Keratinocyte (primary cell): ENCODE data around the gene MS4A8. TPM values are rescaled to one million over a fixed set of nuclear protein-coding genes. Genes with fewer than 3 reads are reported as not detected.

Experiments used
- DNase-seq: peaks from one replicate; pipeline ENCODE4 v3.0.0-alpha.2; 2011; ENCODE audit warnings: low read depth, missing footprints, low spot score
- FAIRE-seq: peaks from 2 replicates; lab custom pipeline; 2011; peaks lifted over from hg19 to GRCh38; lab: Jason Lieb, UNC
- H2AFZ ChIP-seq: 2 replicates; pipeline ENCODE4 v1.6.0; 2012; ENCODE audit warnings: low read length, control low read depth, inconsistent platforms; ENCODE audit not compliant: control insufficient read depth
- H3K27ac ChIP-seq: 2 replicates; pipeline ENCODE4 v1.5.1; 2011; ENCODE audit warnings: low read length; ENCODE audit not compliant: control insufficient read depth, insufficient read depth
- H3K27me3 ChIP-seq: 3 replicates; pipeline ENCODE4 v1.6.0; 2011; ENCODE audit warnings: low read length; ENCODE audit not compliant: control insufficient read depth, insufficient read depth; ENCODE audit errors: extremely low read depth
- H3K36me3 ChIP-seq, 2 experiments: 2 replicates in 1 of 2; 3 replicates in 1 of 2; pipeline ENCODE4 v1.5.1; 2011; ENCODE audit warnings: low read length in 2 of 2, mild to moderate bottlenecking in 1 of 2; ENCODE audit not compliant: control insufficient read depth in 2 of 2, insufficient read depth in 2 of 2; ENCODE audit errors: extremely low read depth in 1 of 2
- H3K4me1 ChIP-seq: 3 replicates; pipeline ENCODE4 v1.5.1; 2011; ENCODE audit warnings: low read length; ENCODE audit not compliant: control insufficient read depth, insufficient read depth; ENCODE audit errors: extremely low read depth
- H3K4me2 ChIP-seq: 3 replicates; pipeline ENCODE4 v1.6.0; 2011; ENCODE audit warnings: low read depth, low read length; ENCODE audit not compliant: control insufficient read depth, insufficient read depth; ENCODE audit errors: extremely low read depth
- H3K4me3 ChIP-seq, 3 experiments: fragments of 200-600 bp in 1 of 3; sonication (generic) in 1 of 3; 2 replicates in 2 of 3; 3 replicates in 1 of 3; pipeline ENCODE4 v1.5.1; 2011 to 2016; ENCODE audit warnings: low read length in 3 of 3, mild to moderate bottlenecking in 3 of 3, control low read depth in 2 of 3, inconsistent platforms in 1 of 3, low read depth in 1 of 3, mixed read lengths in 1 of 3, mixed run types in 1 of 3, moderate library complexity in 1 of 3; ENCODE audit not compliant: control insufficient read depth in 2 of 3, insufficient read depth in 2 of 3; ENCODE audit errors: extremely low read depth in 1 of 3
- H3K79me2 ChIP-seq: 2 replicates; pipeline ENCODE4 v1.6.0; 2012; ENCODE audit warnings: low read length; ENCODE audit not compliant: control insufficient read depth, insufficient read depth
- H3K9ac ChIP-seq: 3 replicates; pipeline ENCODE4 v1.6.0; 2011; ENCODE audit warnings: low read length; ENCODE audit not compliant: control insufficient read depth, insufficient read depth; ENCODE audit errors: extremely low read depth
- H3K9me1 ChIP-seq: 3 replicates; pipeline ENCODE4 v1.6.0; 2011; ENCODE audit warnings: low read length; ENCODE audit not compliant: control insufficient read depth, insufficient read depth; ENCODE audit errors: extremely low read depth
- H3K9me3 ChIP-seq: 2 replicates; pipeline ENCODE4 v1.5.1; 2012; ENCODE audit warnings: low read depth, low read length; ENCODE audit not compliant: control insufficient read depth
- H4K20me1 ChIP-seq: 3 replicates; pipeline ENCODE4 v1.6.0; 2011; ENCODE audit warnings: low read length; ENCODE audit not compliant: control insufficient read depth, insufficient read depth; ENCODE audit errors: extremely low read depth
- EZH2 ChIP-seq: IDR thresholded peaks from one replicate; pipeline ENCODE4 v1.6.1; 2012; ENCODE audit warnings: inconsistent platforms, mild to moderate bottlenecking, low read length, moderate library complexity
- dilution Hi-C: fragments of 300-500 bp; cut with MboI; formaldehyde crosslinking; loops from one replicate; pipeline ENCODE4 v1.7.0; 2020; ENCODE audit warnings: low sequenced_read_pairs; ENCODE audit not compliant: extremely low pct_ligation_motif_present
- polyA plus RNA-seq, 5 experiments: library from polyadenylated mRNA; depleted of rRNA in 3 of 5; stranded (reverse) in 3 of 5; stranded (forward) in 1 of 5; unstranded in 1 of 5; fragments of >200 nt; gene quantifications; 1 replicate in 1 of 5; 2 replicates in 3 of 5; 3 replicates in 1 of 5; pipeline versions ENCODE4 v1.2.1 to v1.2.3, GENCODE V29; 2011 to 2012; ENCODE audit warnings: missing spikeins in 2 of 5, low read depth in 1 of 5, low replicate concordance in 1 of 5
- TF ChIP-seq, protein P1 (sequence below), 3 experiments: IDR thresholded peaks in 1 of 3; conservative IDR thresholded peaks in 1 of 3; optimal IDR thresholded peaks in 1 of 3; 2 replicates in 2 of 3; 3 replicates in 1 of 3; pipeline versions ENCODE3 to v1.5.1; 2011; ENCODE audit warnings: low read length in 3 of 3, mild to moderate bottlenecking in 3 of 3, moderate library complexity in 2 of 3, control low read depth in 1 of 3, inconsistent platforms in 1 of 3; ENCODE audit not compliant: insufficient read depth in 2 of 3; ENCODE audit errors: extremely low read depth in 1 of 3

MS4A8 gene
- polyA plus RNA-seq, 1 donor (not counting 4 experiments of a cell fraction or from before 2014, with no cell fraction given), result not detected

DNA sequence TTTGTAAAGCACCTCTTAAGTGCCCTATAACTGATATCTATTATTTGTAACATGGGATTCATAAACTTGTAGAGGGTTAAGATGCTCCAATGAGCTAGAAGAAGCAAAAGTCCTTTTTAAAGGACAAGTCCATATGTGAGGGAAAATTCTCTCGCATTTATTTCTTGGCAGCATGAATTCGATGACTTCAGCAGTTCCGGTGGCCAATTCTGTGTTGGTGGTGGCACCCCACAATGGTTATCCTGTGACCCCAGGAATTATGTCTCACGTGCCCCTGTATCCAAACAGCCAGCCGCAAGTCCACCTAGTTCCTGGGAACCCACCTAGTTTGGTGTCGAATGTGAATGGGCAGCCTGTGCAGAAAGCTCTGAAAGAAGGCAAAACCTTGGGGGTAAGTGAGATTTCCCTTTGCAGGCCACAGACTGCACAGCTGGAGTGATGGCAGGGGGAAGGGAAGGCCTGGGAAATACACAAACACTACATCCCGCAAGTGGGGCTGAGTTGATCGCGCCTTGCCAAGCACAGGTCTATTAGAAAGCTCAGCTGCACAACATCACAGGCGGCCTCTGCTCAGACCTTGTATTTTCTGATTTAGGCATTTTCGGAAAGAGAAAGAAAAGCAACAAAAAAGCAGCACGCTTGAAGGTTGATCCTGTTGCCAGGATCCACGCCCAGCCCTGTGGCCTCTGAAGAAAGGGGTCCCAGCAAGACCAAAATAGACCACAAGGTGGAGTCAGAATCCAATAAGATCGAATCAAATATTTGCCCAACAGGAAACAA, 1.5 kb downstream of the MS4A8 start:
- Histone ChIP-seq H3K4me2 (no peak overlapping the region), H2AFZ (no peak overlapping the region), H3K4me1 (no peaks in the 10 kb centered on the region), H3K9me1 (no peaks in the 10 kb centered on the region), H4K20me1 (no peaks in the 10 kb centered on the region), H3K27ac (no peak overlapping the region), H3K9me3 (no peaks in the 10 kb centered on the region), H3K79me2 (no peaks in the 10 kb centered on the region), H3K27me3 (no peaks in the 10 kb centered on the region), H3K36me3 (no peaks in the 10 kb centered on the region), H3K4me3 (no peak overlapping the region), H3K9ac (no peak overlapping the region)
- no peak for FAIRE-seq
- TF ChIP-seq, protein P1, sequence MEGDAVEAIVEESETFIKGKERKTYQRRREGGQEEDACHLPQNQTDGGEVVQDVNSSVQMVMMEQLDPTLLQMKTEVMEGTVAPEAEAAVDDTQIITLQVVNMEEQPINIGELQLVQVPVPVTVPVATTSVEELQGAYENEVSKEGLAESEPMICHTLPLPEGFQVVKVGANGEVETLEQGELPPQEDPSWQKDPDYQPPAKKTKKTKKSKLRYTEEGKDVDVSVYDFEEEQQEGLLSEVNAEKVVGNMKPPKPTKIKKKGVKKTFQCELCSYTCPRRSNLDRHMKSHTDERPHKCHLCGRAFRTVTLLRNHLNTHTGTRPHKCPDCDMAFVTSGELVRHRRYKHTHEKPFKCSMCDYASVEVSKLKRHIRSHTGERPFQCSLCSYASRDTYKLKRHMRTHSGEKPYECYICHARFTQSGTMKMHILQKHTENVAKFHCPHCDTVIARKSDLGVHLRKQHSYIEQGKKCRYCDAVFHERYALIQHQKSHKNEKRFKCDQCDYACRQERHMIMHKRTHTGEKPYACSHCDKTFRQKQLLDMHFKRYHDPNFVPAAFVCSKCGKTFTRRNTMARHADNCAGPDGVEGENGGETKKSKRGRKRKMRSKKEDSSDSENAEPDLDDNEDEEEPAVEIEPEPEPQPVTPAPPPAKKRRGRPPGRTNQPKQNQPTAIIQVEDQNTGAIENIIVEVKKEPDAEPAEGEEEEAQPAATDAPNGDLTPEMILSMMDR (optimal IDR thresholded peaks at IDR 0.05 in 1 of 3, IDR thresholded peaks at IDR 0.05 in 1 of 3, conservative IDR thresholded peaks at IDR 0.05 in 1 of 3; ENCODE audit: extremely low read depth in 1 of 3, insufficient read depth in 2 of 3, low read length in 3 of 3), result peak in 2 of 3 experiments; percentile 22 to 37
- TF ChIP-seq EZH2, result no peak
- dilution Hi-C loops, result no loop called here
- no peak for DNase-seq

DNA sequence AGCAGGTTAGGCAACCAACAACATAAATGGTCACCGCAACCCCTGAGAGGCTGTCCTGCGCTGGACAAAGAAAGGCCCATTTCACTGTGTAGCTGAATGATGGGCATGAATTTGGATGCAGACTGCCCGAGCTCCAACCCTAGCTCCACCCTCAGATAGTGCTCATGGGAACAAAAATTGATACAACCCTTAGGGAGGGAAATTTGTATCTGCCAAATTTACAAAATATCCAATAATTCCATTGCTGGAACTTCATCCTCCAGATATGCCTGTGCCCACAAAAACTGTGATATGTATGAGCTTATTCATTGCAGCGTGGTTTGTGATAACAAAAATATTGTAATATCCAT, 2.0 kb downstream of the MS4A8 start:
- Histone ChIP-seq H3K27ac (no peak overlapping the region), H3K9me3 (no peaks in the 10 kb centered on the region), H3K36me3 (no peaks in the 10 kb centered on the region), H4K20me1 (no peaks in the 10 kb centered on the region), H3K27me3 (no peaks in the 10 kb centered on the region), H3K9me1 (no peaks in the 10 kb centered on the region), H3K79me2 (no peaks in the 10 kb centered on the region), H3K9ac (no peak overlapping the region), H3K4me3 (no peak overlapping the region), H3K4me1 (no peaks in the 10 kb centered on the region), H3K4me2 (no peak overlapping the region), H2AFZ (no peak overlapping the region)
- FAIRE-seq (no peak), DNase-seq (no peak)
- TF ChIP-seq, protein P1 (optimal IDR thresholded peaks at IDR 0.05 in 1 of 3, IDR thresholded peaks at IDR 0.05 in 1 of 3, conservative IDR thresholded peaks at IDR 0.05 in 1 of 3; ENCODE audit: extremely low read depth in 1 of 3, insufficient read depth in 2 of 3, low read length in 3 of 3), result no peak
- TF ChIP-seq EZH2, result no peak
- dilution Hi-C loops, result no loop called here
